Esophagus muscularis mucosa (tissue), 4 donors: Measurements from ENCODE around the gene BNC2. TPM values are rescaled to one million over a fixed set of nuclear protein-coding genes. Genes with fewer than 3 reads are reported as not detected.

Experiments
- DNase-seq: peaks from one replicate; pipeline ENCODE4 v3.0.0-alpha.2; 2017; ENCODE audit errors: extremely low spot score
- H3K27ac ChIP-seq, 4 donors: fragments of 200-600 bp; sonication (generic); replicated peaks in 1 of 4; 1 replicate in 3 of 4; 2 replicates in 1 of 4; pipeline ENCODE4 v1.5.1; 2016 to 2019; ENCODE audit warnings: mild to moderate bottlenecking in 1 of 4
- H3K27me3 ChIP-seq, 4 donors: fragments of 200-600 bp; sonication (generic); one replicate each; pipeline versions ENCODE4 v1.5.1 to v1.6.0; 2016 to 2019
- H3K36me3 ChIP-seq, 4 donors: fragments of 200-600 bp; sonication (generic); one replicate each; pipeline ENCODE4 v1.5.1; 2016 to 2019
- H3K4me1 ChIP-seq, 4 donors: fragments of 200-600 bp; sonication (generic); one replicate each; pipeline ENCODE4 v1.5.1; 2016 to 2019
- H3K4me3 ChIP-seq, 4 donors: fragments of 200-600 bp; sonication (generic); 1 replicate in 2 of 4; 2 replicates in 2 of 4; pipeline ENCODE4 v1.5.1; 2016 to 2019; ENCODE audit warnings: mild to moderate bottlenecking in 4 of 4, moderate library complexity in 1 of 4
- H3K9me3 ChIP-seq, 4 donors: fragments of 200-600 bp; sonication (generic); 1 replicate in 3 of 4; 2 replicates in 1 of 4; pipeline ENCODE4 v1.5.1; 2016 to 2019
- CTCF ChIP-seq, 3 experiments: fragments of 200-600 bp in 2 of 3; fragments of 450-650 bp in 1 of 3; sonication (generic) in 2 of 3; IDR thresholded peaks; one replicate each; pipeline ENCODE4 v1.5.1; 2017 to 2019; ENCODE audit warnings: antibody characterized with exemption in 3 of 3, mild to moderate bottlenecking in 2 of 3, moderate library complexity in 1 of 3
- EP300 ChIP-seq: sonication (generic); formaldehyde crosslinking; IDR thresholded peaks from one replicate; pipeline ENCODE4 v1.6.1; 2017; ENCODE audit warnings: antibody characterized with exemption
- POLR2A ChIP-seq: fragments of 450-650 bp; IDR thresholded peaks from one replicate; pipeline ENCODE4 v1.6.1; 2017; ENCODE audit warnings: antibody characterized with exemption, moderate library complexity, mild to moderate bottlenecking, low read depth
- POLR2AphosphoS5 ChIP-seq, 2 donors: sonication (generic); formaldehyde crosslinking; IDR thresholded peaks; one replicate each; pipeline ENCODE4 v1.6.1; 2017; ENCODE audit warnings: antibody characterized with exemption in 2 of 2
- WGBS: methylation state at CpG from one replicate; pipeline ENCODE4 v1.1.5; 2018; 5-methylcytosine and 5-hydroxymethylcytosine counted together
- intact Hi-C: fragments of 100-400 bp; cut with DNase I; formaldehyde crosslinking; loops from one replicate; pipeline ENCODE4 v1.15.1; 2023
- total RNA-seq, 4 donors: library from RNA; depleted of rRNA; stranded (reverse); fragments of >200 nt; gene quantifications; one replicate each; pipeline versions ENCODE4 v1.1.0 to v1.2.1, GENCODE V29; 2016

Gene BNC2
- total RNA-seq, 4 donors from 2014 or later, result 95.3 to 138 (median 123) TPM

GRCh38 chr9:16425562-16426231, 444.8 kb downstream of the BNC2 start:
- no peak for TF ChIP-seq EP300
- H3K27ac ChIP-seq, result no peak overlapping the region
- 84% methylated on average over 8 of the region's 8 CpGs for WGBS
- H3K9me3 ChIP-seq, result no peaks in the 10 kb centered on the region
- no peak for DNase-seq
- no peaks in the 10 kb centered on the region for H3K27me3 ChIP-seq
- no peaks in the 10 kb centered on the region for H3K36me3 ChIP-seq
- H3K4me3 ChIP-seq, result no peak overlapping the region
- intact Hi-C loops, result no loop called here
- H3K4me1 ChIP-seq, result no peaks in the 10 kb centered on the region

- no peaks in the 10 kb centered on the region for H3K9me3 ChIP-seq
- no peak overlapping the region for H3K4me3 ChIP-seq
- H3K36me3 ChIP-seq, result peaks cover 0 to 9% (median 7%) of the 10 kb centered on the region in 4 donors
- DNase-seq, result no peak
- H3K27me3 ChIP-seq, result no peaks in the 10 kb centered on the region
- TF ChIP-seq POLR2A (no peak), CTCF (IDR thresholded peaks at IDR 0.05) (no peak), EP300 (no peak), POLR2AphosphoS5 (IDR thresholded peaks at IDR 0.05) (no peak)
- H3K4me1 ChIP-seq, result no peaks in the 10 kb centered on the region
- WGBS, result 87% methylated on average over 5 of the region's 5 CpGs
- intact Hi-C loops, result no loop called here
- H3K27ac ChIP-seq, result no peak overlapping the region
These were observed 448.4 kb downstream of the BNC2 start for GRCh38 chr9:16422114-16422513.

- intact Hi-C loops, result no loop called here
- H3K27ac ChIP-seq, result no peak overlapping the region
These were observed 448.9 kb downstream of the BNC2 start for GRCh38 chr9:16421532-16421931.

GRCh38 chr9:16419124-16419523, 451.3 kb downstream of the BNC2 start:
- TF ChIP-seq POLR2A (no peak), EP300 (no peak), CTCF (IDR thresholded peaks at IDR 0.05) (no peak), POLR2AphosphoS5 (IDR thresholded peaks at IDR 0.05) (no peak)
- WGBS, result 95% methylated on average over 11 of the region's 12 CpGs
- H3K9me3 ChIP-seq, result no peaks in the 10 kb centered on the region
- H3K4me1 ChIP-seq, result peaks cover 0 to 9% (median 0%) of the 10 kb centered on the region in 4 donors
- H3K36me3 ChIP-seq, result peaks cover 0 to 9% (median 7%) of the 10 kb centered on the region in 4 donors
- peak; percentile 74 for DNase-seq
- intact Hi-C loops, result no loop called here
- no peak overlapping the region for H3K27ac ChIP-seq
- H3K27me3 ChIP-seq, result no peaks in the 10 kb centered on the region
- H3K4me3 ChIP-seq, result no peak overlapping the region

More at GRCh38 chr9:16421532-16421931, 448.9 kb downstream of the BNC2 start:
- no peaks in the 10 kb centered on the region for H3K9me3 ChIP-seq
- peaks cover 0 to 9% (median 7%) of the 10 kb centered on the region in 4 donors for H3K36me3 ChIP-seq
- DNase-seq, result no peak
- H3K4me3 ChIP-seq, result no peak overlapping the region
- WGBS, result 81% methylated on average over 7 of the region's 7 CpGs
- H3K27me3 ChIP-seq, result no peaks in the 10 kb centered on the region
- no peak for TF ChIP-seq POLR2AphosphoS5 (IDR thresholded peaks at IDR 0.05)
- no peak for TF ChIP-seq POLR2A
- TF ChIP-seq CTCF (IDR thresholded peaks at IDR 0.05), result no peak
- no peak for TF ChIP-seq EP300
- H3K4me1 ChIP-seq, result peaks cover 0 to under 1% (median 0%) of the 10 kb centered on the region in 4 donors

- intact Hi-C loops, result no loop called here
- Histone ChIP-seq H3K4me3 (no peak overlapping the region), H3K9me3 (no peaks in the 10 kb centered on the region), H3K27ac (no peak overlapping the region), H3K36me3 (peaks cover 0 to 9% (median 7%) of the 10 kb centered on the region in 4 donors), H3K27me3 (no peaks in the 10 kb centered on the region), H3K4me1 (peaks cover 0 to 9% (median 0%) of the 10 kb centered on the region in 4 donors)
- DNase-seq, result peak; percentile 55
- TF ChIP-seq EP300 (no peak), POLR2AphosphoS5 (IDR thresholded peaks at IDR 0.05) (no peak), POLR2A (no peak), CTCF (IDR thresholded peaks at IDR 0.05) (no peak)
- 86% methylated on average over 6 of the region's 6 CpGs for WGBS
These were observed 451.7 kb downstream of the BNC2 start for GRCh38 chr9:16418721-16419120.
